Body of pancreas (tissue), 4 donors: ENCODE measurements around the gene CHN2. TPM values are rescaled to one million over a fixed set of nuclear protein-coding genes. Genes with fewer than 3 reads are reported as not detected.
A peak's percentile ranks its signal among the peaks of the same experiment; 100 is the strongest.

ENCODE experiments used
- ATAC-seq: fragments of 150-250 bp; one replicate; pipeline ENCODE4 v1.9.1; 2016
- DNase-seq, 4 donors: peaks; one replicate each; pipeline ENCODE4 v3.0.0-alpha.2; 2019
- H3K27ac ChIP-seq, 4 donors: fragments of 200-600 bp; sonication (generic); 1 replicate in 3 of 4; 2 replicates in 1 of 4; pipeline versions ENCODE4 v1.5.1 to v1.6.1; 2016 to 2019; ENCODE audit warnings: mild to moderate bottlenecking in 1 of 4, mixed read lengths in 1 of 4, moderate library complexity in 1 of 4
- H3K27me3 ChIP-seq, 2 donors: fragments of 200-600 bp; sonication (generic); one replicate each; pipeline ENCODE4 v1.6.0; 2016; ENCODE audit warnings: mild to moderate bottlenecking in 1 of 2
- H3K36me3 ChIP-seq, 2 donors: fragments of 200-600 bp; sonication (generic); replicated peaks in 1 of 2; 2 replicates each; pipeline ENCODE4 v1.5.1; 2016; ENCODE audit warnings: low read depth in 2 of 2; ENCODE audit not compliant: insufficient read depth in 1 of 2
- H3K4me1 ChIP-seq: fragments of 200-600 bp; sonication (generic); one replicate; pipeline ENCODE4 v1.6.0; 2016
- H3K4me3 ChIP-seq, 2 donors: fragments of 200-600 bp; sonication (generic); 1 replicate in 1 of 2; 2 replicates in 1 of 2; pipeline ENCODE4 v1.5.1; 2016 to 2019
- H3K9me3 ChIP-seq, 3 donors: fragments of 200-600 bp; sonication (generic); 1 replicate in 2 of 3; 2 replicates in 1 of 3; pipeline ENCODE4 v1.5.1; 2016
- POLR2A ChIP-seq, 3 donors: fragments of 450-650 bp; IDR thresholded peaks; one replicate each; pipeline ENCODE4 v1.6.1; 2016; ENCODE audit warnings: antibody characterized with exemption in 3 of 3, mild to moderate bottlenecking in 2 of 3
- WGBS, 2 donors: methylation state at CpG; one replicate each; pipeline ENCODE4 v1.1.5; 2017; 5-methylcytosine and 5-hydroxymethylcytosine counted together
- intact Hi-C: fragments of 100-400 bp; cut with DNase I; formaldehyde crosslinking; loops from one replicate; pipeline ENCODE4 v1.15.1; 2023
- total RNA-seq, 2 donors: library from RNA; depleted of rRNA; stranded (reverse); fragments of >200 nt; gene quantifications; one replicate each; pipeline ENCODE4 v1.1.0, GENCODE V29; 2016
- TF ChIP-seq, protein P1 (sequence below), 7 experiments: fragments of 450-650 bp in 4 of 7; fragments of 200-600 bp in 3 of 7; sonication (generic) in 3 of 7; IDR thresholded peaks; one replicate each; pipeline ENCODE4 v1.5.1; 2016 to 2019; ENCODE audit warnings: antibody characterized with exemption in 7 of 7

CHN2 gene
- total RNA-seq, 2 donors from 2014 or later = 55.7 to 58.6 TPM

DNA sequence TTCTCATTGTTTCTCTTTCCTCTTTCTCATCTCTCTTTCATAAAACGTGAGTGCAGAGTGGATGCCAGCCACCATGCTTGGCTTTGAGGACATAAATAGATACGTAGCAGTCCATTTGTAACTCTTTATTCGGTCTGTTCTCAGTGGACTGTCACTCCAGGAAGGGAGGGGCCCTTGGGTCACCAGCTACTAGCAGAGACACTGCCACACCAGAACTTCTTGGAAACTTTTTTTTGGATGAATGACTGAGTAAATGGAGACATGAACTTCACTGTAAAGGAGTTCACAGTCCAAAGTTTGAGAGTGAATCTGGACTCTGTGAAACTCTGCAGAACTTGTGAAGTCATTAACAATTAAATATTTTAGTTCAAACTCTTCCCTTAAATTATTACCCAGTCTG is 20.2 kb downstream of the CHN2 start:
- 53 to 54% methylated on average over 3 of the region's 3 CpGs for WGBS, 2 donors
- Histone ChIP-seq H3K36me3 (no peaks in the 10 kb centered on the region), H3K4me1 (peaks cover 40% of the 10 kb centered on the region), H3K9me3 (no peaks in the 10 kb centered on the region), H3K27me3 (no peaks in the 10 kb centered on the region), H3K27ac (no peak overlapping the region), H3K4me3 (no peak overlapping the region)
- ATAC-seq (no peak), DNase-seq (no peak)
- intact Hi-C loops = no loop called here
- no peak for TF ChIP-seq POLR2A (IDR thresholded peaks at IDR 0.05)
- TF ChIP-seq, protein P1, sequence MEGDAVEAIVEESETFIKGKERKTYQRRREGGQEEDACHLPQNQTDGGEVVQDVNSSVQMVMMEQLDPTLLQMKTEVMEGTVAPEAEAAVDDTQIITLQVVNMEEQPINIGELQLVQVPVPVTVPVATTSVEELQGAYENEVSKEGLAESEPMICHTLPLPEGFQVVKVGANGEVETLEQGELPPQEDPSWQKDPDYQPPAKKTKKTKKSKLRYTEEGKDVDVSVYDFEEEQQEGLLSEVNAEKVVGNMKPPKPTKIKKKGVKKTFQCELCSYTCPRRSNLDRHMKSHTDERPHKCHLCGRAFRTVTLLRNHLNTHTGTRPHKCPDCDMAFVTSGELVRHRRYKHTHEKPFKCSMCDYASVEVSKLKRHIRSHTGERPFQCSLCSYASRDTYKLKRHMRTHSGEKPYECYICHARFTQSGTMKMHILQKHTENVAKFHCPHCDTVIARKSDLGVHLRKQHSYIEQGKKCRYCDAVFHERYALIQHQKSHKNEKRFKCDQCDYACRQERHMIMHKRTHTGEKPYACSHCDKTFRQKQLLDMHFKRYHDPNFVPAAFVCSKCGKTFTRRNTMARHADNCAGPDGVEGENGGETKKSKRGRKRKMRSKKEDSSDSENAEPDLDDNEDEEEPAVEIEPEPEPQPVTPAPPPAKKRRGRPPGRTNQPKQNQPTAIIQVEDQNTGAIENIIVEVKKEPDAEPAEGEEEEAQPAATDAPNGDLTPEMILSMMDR (IDR thresholded peaks at IDR 0.05) = no peak

DNA sequence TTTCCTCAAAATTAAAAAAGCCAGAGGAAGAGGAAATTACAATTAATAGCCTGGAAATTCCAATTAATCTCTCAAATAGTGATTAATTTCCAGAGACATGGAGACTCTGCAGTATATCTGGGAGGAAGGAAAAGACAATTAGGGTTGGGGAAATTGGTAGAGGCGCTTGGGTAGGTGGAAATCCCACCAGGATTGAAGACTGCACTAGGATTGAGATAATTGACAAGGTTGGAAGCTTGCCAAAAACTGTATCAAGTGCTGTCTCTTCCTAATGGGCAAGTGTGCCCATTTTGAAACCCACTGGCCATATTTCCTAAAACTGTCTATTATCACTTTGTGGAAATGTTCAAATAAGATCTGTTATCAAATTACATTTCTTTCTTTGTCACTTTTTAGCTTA is 21.6 kb downstream of the CHN2 start:
- intact Hi-C loops = no loop called here
- DNase-seq (no peak), ATAC-seq (no peak)
- H3K4me1 ChIP-seq = peaks cover 40% of the 10 kb centered on the region
- H3K4me3 ChIP-seq = no peak overlapping the region
- H3K27ac ChIP-seq = no peak overlapping the region
- no peaks in the 10 kb centered on the region for H3K9me3 ChIP-seq
- TF ChIP-seq POLR2A (IDR thresholded peaks at IDR 0.05) = no peak
- TF ChIP-seq, protein P1 (IDR thresholded peaks at IDR 0.05) = no peak
- no peaks in the 10 kb centered on the region for H3K27me3 ChIP-seq
- H3K36me3 ChIP-seq = no peaks in the 10 kb centered on the region
- WGBS, 2 donors = 94 to 96% methylated on average over 1 of the region's 1 CpG

DNA sequence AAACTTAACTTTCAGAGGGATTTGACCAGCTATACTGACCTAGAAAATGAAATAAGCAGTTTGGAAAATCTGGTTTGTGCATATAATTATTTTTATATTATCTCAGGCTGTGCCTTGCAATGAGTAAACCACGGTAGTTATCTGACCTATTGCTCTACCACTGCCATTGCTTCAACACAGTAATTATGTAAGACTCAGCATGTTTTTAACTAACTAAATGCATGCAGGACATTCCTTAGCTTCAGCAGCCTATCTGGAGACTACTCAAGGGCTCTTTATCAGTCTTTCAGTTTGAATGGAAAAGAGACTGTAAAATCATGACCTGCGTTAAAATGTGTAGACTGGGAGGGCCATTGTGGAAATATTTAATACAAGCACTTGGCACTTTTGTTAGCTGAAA is 22.5 kb downstream of the CHN2 start:
- Histone ChIP-seq H3K9me3 (no peaks in the 10 kb centered on the region), H3K4me1 (peaks cover 38% of the 10 kb centered on the region), H3K27me3 (no peaks in the 10 kb centered on the region), H3K36me3 (no peaks in the 10 kb centered on the region), H3K27ac (no peak overlapping the region), H3K4me3 (no peak overlapping the region)
- no peak for TF ChIP-seq POLR2A (IDR thresholded peaks at IDR 0.05)
- TF ChIP-seq, protein P1 (IDR thresholded peaks at IDR 0.05) = no peak
- ATAC-seq (no peak), DNase-seq (no peak)
- 30 to 42% methylated on average over 2 of the region's 2 CpGs for WGBS, 2 donors
- intact Hi-C loops = no loop called here

DNA sequence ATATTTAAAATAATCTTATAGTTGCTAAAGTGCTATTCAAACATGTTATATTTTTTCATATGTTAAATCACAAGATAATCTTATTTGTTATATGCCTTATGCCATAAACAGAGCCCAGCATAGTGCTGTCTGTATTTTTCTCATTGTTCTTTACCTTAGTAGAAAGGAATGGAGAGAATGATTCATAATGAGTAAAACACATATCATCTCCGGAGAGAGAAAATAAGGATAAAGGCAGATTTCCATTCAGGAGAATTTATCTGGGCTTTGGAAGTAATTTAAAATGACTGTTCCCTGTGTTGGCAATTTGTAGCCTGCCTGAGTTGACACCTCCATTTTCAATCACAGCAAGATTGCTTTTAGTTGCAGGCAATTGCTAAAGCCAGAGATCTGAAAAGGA is 30.2 kb downstream of the CHN2 start:
- no peak overlapping the region for H3K4me3 ChIP-seq
- no peaks in the 10 kb centered on the region for H3K27me3 ChIP-seq
- H3K4me1 ChIP-seq = peaks cover 13% of the 10 kb centered on the region
- no peaks in the 10 kb centered on the region for H3K36me3 ChIP-seq
- no peak overlapping the region for H3K27ac ChIP-seq
- TF ChIP-seq, protein P1 (IDR thresholded peaks at IDR 0.05) = no peak
- TF ChIP-seq POLR2A (IDR thresholded peaks at IDR 0.05) = no peak
- no peaks in the 10 kb centered on the region for H3K9me3 ChIP-seq
- intact Hi-C loops = no loop called here
- no peak for DNase-seq
- no peak for ATAC-seq
- WGBS, 2 donors = 63 to 81% methylated on average over 1 of the region's 1 CpG

DNA sequence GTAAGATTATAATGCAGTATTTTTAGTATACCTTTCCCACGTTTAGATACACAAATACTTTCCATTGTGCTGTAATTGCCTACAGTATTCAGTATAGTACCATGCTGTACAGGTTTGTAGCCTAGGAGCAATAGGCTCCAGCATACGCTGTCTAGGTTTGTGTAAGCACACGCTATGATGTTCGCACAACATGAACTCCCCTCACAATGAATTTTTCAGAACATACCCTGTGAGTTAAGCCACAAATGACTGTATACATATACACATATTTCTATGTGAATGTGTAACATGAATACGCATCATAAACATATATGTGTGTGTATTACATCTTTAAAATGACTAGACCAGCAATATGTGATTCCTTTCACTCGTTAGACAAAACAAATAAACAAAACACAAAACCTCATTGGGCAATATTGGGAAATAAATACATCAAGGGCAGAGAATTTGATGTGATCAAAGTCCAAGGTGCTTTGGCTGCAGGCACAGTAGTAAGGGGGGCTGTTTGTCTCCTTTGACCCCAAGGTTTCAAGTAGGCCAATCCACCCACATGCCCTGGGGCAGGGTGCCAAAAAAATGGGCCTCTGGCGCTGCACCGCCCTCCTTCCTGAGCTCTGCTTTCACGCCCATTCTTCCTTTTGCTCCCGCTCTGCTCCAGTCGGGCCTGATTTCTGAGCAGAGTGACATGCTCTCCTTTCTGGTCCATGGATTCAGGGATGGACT is 33.9 kb downstream of the CHN2 start:
- DNase-seq = peak in 1 of 4 donors; percentile 35
- ATAC-seq = no peak
- Histone ChIP-seq H3K4me3 (no peak overlapping the region), H3K4me1 (peaks cover 31% of the 10 kb centered on the region), H3K9me3 (no peaks in the 10 kb centered on the region), H3K27ac (peak overlapping the region in 1 of 4 donors; percentile 4), H3K36me3 (no peaks in the 10 kb centered on the region), H3K27me3 (no peaks in the 10 kb centered on the region)
- no peak for TF ChIP-seq POLR2A (IDR thresholded peaks at IDR 0.05)
- TF ChIP-seq, protein P1 (IDR thresholded peaks at IDR 0.05) = no peak
- intact Hi-C loops = no loop called here
- 79 to 83% methylated on average over 11 of the region's 11 CpGs for WGBS, 2 donors
